Measurements from ENCODE around the gene HHAT.

The HHAT gene

GRCh38 chr1:210371916-210372315 is 43.2 kb downstream of the HHAT start:
- TF ChIP-seq CTCF (IDR thresholded peaks at IDR 0.05): no peak

GRCh38 chr1:210372491-210372890 is 43.8 kb downstream of the HHAT start:
- TF ChIP-seq CTCF (IDR thresholded peaks at IDR 0.05): no peak

- no peak for TF ChIP-seq CTCF (IDR thresholded peaks at IDR 0.05)
Observed at GRCh38 chr1:210372931-210373627, 44.4 kb downstream of the HHAT start.

- no peak for TF ChIP-seq CTCF (IDR thresholded peaks at IDR 0.05)
Observed at GRCh38 chr1:210373628-210373877, 44.9 kb downstream of the HHAT start.

GRCh38 chr1:210373878-210374599 is 45.3 kb downstream of the HHAT start:
- TF ChIP-seq CTCF (IDR thresholded peaks at IDR 0.05): peak; percentile 99

- TF ChIP-seq CTCF (IDR thresholded peaks at IDR 0.05): peak; percentile 14; the same call in 1 of the 2 replicates
Observed at GRCh38 chr1:210374600-210374953, 45.9 kb downstream of the HHAT start.

- TF ChIP-seq CTCF (IDR thresholded peaks at IDR 0.05): no peak
Observed at GRCh38 chr1:210376836-210377372, 48.2 kb downstream of the HHAT start.
